Nephron (organoid): ENCODE data around the gene MAD1L1.
A peak's percentile ranks its signal among the peaks of the same experiment; 100 is the strongest.

Source experiments
- H3K27ac Mint-ChIP-seq, 3 experiments: 2 replicates each; pipeline ENCODE4 v1.8.0; 2020; ENCODE audit warnings: mixed read lengths in 3 of 3, mild to moderate bottlenecking in 2 of 3, moderate library complexity in 1 of 3
- H3K27me3 Mint-ChIP-seq: 2 replicates; pipeline ENCODE4 v1.8.0; 2021; ENCODE audit warnings: low read depth, mild to moderate bottlenecking, moderate library complexity, mixed read lengths
- H3K36me3 Mint-ChIP-seq: 2 replicates; pipeline ENCODE4 v1.8.0; 2020; ENCODE audit warnings: low read depth, mixed read lengths
- H3K4me1 Mint-ChIP-seq: 2 replicates; pipeline ENCODE4 v1.8.0; 2020; ENCODE audit warnings: mixed read lengths
- H3K4me3 Mint-ChIP-seq, 3 experiments: 2 replicates each; pipeline ENCODE4 v1.8.0; 2020; ENCODE audit warnings: mild to moderate bottlenecking in 3 of 3, mixed read lengths in 3 of 3, moderate library complexity in 2 of 3
- H3K9me3 Mint-ChIP-seq: 2 replicates; pipeline ENCODE4 v1.8.0; 2020; ENCODE audit warnings: mixed read lengths
- CTCF ChIP-seq, 3 experiments: fragments of 200-600 bp; sonication (generic); IDR thresholded peaks; one replicate each; pipeline ENCODE4 v1.5.0; 2021; ENCODE audit warnings: antibody characterized with exemption in 3 of 3; ENCODE audit not compliant: unreplicated experiment in 3 of 3

The MAD1L1 gene

GRCh38 chr7:2107386-2108070 lies 125.2 kb downstream of the MAD1L1 start:
- Mint-ChIP-seq H3K27me3 (peaks cover 5% of the 10 kb centered on the region), H3K4me1 (peaks cover 91% of the 10 kb centered on the region), H3K4me3 (peak overlapping the region in 1 of 3 experiments; percentile 19), H3K27ac (peak overlapping the region; percentile 39 to 74 (median 62)), H3K9me3 (no peaks in the 10 kb centered on the region), H3K36me3 (peaks cover 13% of the 10 kb centered on the region)
- TF ChIP-seq CTCF (IDR thresholded peaks at IDR 0.05; ENCODE audit: unreplicated experiment in 3 of 3) = no peak

- Mint-ChIP-seq H3K4me3 (no peak overlapping the region), H3K36me3 (peaks cover 7% of the 10 kb centered on the region), H3K27me3 (peaks cover 5% of the 10 kb centered on the region), H3K9me3 (no peaks in the 10 kb centered on the region), H3K27ac (peak overlapping the region in 2 of 3 experiments; percentile 40 to 51), H3K4me1 (peaks cover 91% of the 10 kb centered on the region)
- TF ChIP-seq CTCF (IDR thresholded peaks at IDR 0.05; ENCODE audit: unreplicated experiment in 3 of 3) = no peak
Measured at GRCh38 chr7:2106924-2107323, 125.8 kb downstream of the MAD1L1 start.

GRCh38 chr7:2106440-2106839 lies 126.3 kb downstream of the MAD1L1 start:
- peaks cover 5% of the 10 kb centered on the region for H3K27me3 Mint-ChIP-seq
- H3K4me3 Mint-ChIP-seq = no peak overlapping the region
- no peaks in the 10 kb centered on the region for H3K9me3 Mint-ChIP-seq
- no peak for TF ChIP-seq CTCF (IDR thresholded peaks at IDR 0.05; ENCODE audit: unreplicated experiment in 3 of 3)
- H3K36me3 Mint-ChIP-seq = peaks cover 4% of the 10 kb centered on the region
- peak overlapping the region in 1 of 3 experiments; percentile 40 for H3K27ac Mint-ChIP-seq
- H3K4me1 Mint-ChIP-seq = peaks cover 91% of the 10 kb centered on the region

- Mint-ChIP-seq H3K27ac (peak overlapping the region in 2 of 3 experiments; percentile 53 to 94), H3K9me3 (no peaks in the 10 kb centered on the region), H3K36me3 (no peaks in the 10 kb centered on the region), H3K4me3 (no peak overlapping the region), H3K27me3 (no peaks in the 10 kb centered on the region), H3K4me1 (peaks cover 87% of the 10 kb centered on the region)
- no peak for TF ChIP-seq CTCF (IDR thresholded peaks at IDR 0.05; ENCODE audit: unreplicated experiment in 3 of 3)
Measured at GRCh38 chr7:2105917-2106316, 126.8 kb downstream of the MAD1L1 start.

- peak overlapping the region; percentile 90 to 96 (median 94) for H3K27ac Mint-ChIP-seq
- H3K4me1 Mint-ChIP-seq = peaks cover 87% of the 10 kb centered on the region
- TF ChIP-seq CTCF (IDR thresholded peaks at IDR 0.05; ENCODE audit: unreplicated experiment in 3 of 3) = no peak
- no peaks in the 10 kb centered on the region for H3K9me3 Mint-ChIP-seq
- peak overlapping the region; percentile 30 to 63 (median 36) for H3K4me3 Mint-ChIP-seq
- no peaks in the 10 kb centered on the region for H3K36me3 Mint-ChIP-seq
- H3K27me3 Mint-ChIP-seq = no peaks in the 10 kb centered on the region
Measured at GRCh38 chr7:2105280-2105679, 127.5 kb downstream of the MAD1L1 start.

GRCh38 chr7:2104716-2105115 lies 128.0 kb downstream of the MAD1L1 start:
- Mint-ChIP-seq H3K4me1 (peaks cover 87% of the 10 kb centered on the region), H3K4me3 (peak overlapping the region; percentile 36 to 63 (median 57)), H3K27ac (peak overlapping the region; percentile 90 to 96 (median 94)), H3K27me3 (no peaks in the 10 kb centered on the region), H3K9me3 (no peaks in the 10 kb centered on the region), H3K36me3 (no peaks in the 10 kb centered on the region)
- TF ChIP-seq CTCF (IDR thresholded peaks at IDR 0.05; ENCODE audit: unreplicated experiment in 3 of 3) = no peak
